AG10803 (cell line): ENCODE data around the gene CERK.

Experiments used
- DNase-seq: peaks from one replicate; pipeline ENCODE4 v3.0.0; 2010; ENCODE audit warnings: low read depth
- H3K4me3 ChIP-seq: 2 replicates; pipeline ENCODE4 v1.5.1; 2011; ENCODE audit warnings: mild to moderate bottlenecking, low read length, control low read depth
- CTCF ChIP-seq: conservative IDR thresholded peaks from 2 replicates; pipeline ENCODE4 v1.5.1; 2011; ENCODE audit warnings: mild to moderate bottlenecking, low read length, control low read depth, inconsistent platforms

Gene CERK

GRCh38 chr22:46730568-46731245, 7.3 kb downstream of the CERK start:
- H3K4me3 ChIP-seq = no peak overlapping the region
- TF ChIP-seq CTCF = no peak
- no peak for DNase-seq

GRCh38 chr22:46728470-46728869, 9.6 kb downstream of the CERK start:
- no peak for TF ChIP-seq CTCF
- no peak for DNase-seq
- no peak overlapping the region for H3K4me3 ChIP-seq

- no peak for DNase-seq
- TF ChIP-seq CTCF = no peak
- no peak overlapping the region for H3K4me3 ChIP-seq
Measured at GRCh38 chr22:46727813-46728364, 10.2 kb downstream of the CERK start.

GRCh38 chr22:46726986-46727317, 11.1 kb downstream of the CERK start:
- no peak overlapping the region for H3K4me3 ChIP-seq
- no peak for DNase-seq
- no peak for TF ChIP-seq CTCF

- DNase-seq = peak; percentile 40
- TF ChIP-seq CTCF = no peak
- H3K4me3 ChIP-seq = no peak overlapping the region
Measured at GRCh38 chr22:46726066-46726985, 11.7 kb downstream of the CERK start.

GRCh38 chr22:46725096-46725495, 13.0 kb downstream of the CERK start:
- no peak for DNase-seq
- no peak overlapping the region for H3K4me3 ChIP-seq
- TF ChIP-seq CTCF = no peak
